Left renal cortex interstitium (tissue), 4 donors: ENCODE data around the gene LYST. TPM values are rescaled to one million over a fixed set of nuclear protein-coding genes. Genes with fewer than 3 reads are reported as not detected.
"Not testable (repeated sequence)": the region's sequence is repeated elsewhere in the genome, so short reads cannot be mapped to it uniquely, and the experiment has no call there.

ENCODE experiments used
- DNase-seq, 4 donors: peaks; one replicate each; pipeline ENCODE4 v3.0.0-alpha.2; 2013; ENCODE audit warnings: low read depth in 4 of 4, low spot score in 2 of 4, missing footprints in 1 of 4
- polyA plus RNA-seq, 4 donors: library from polyadenylated mRNA; unstranded; fragments of 120-200 nt; gene quantifications; one replicate each; pipeline ENCODE4 v1.2.1, GENCODE V29; 2013; ENCODE audit not compliant: insufficient read length in 4 of 4

Gene LYST
- polyA plus RNA-seq, 4 donors = 9.9 to 12.7 (median 11.7) TPM

GRCh38 chr1:235622936-235623779, 243.5 kb downstream of the LYST start:
- DNase-seq = no peak

DNA sequence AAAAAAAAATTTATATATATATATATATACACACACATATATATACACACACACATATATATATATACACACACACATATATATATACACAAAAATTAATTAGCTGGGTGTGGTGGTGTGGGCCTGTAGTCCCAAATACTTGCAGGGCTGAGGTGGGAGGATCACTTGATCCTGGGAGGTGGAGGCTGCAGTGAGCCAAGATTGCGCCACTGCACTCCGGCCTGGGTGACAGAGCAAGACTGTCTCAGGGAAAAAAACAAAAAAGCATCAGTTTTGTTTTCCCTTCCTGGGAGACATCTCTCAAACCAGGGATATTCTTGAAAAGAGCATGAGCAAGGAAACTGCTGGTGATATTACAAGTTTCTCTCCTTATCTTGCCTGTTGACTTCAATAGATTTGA, 247.6 kb downstream of the LYST start:
- not testable (repeated sequence) for DNase-seq

DNA sequence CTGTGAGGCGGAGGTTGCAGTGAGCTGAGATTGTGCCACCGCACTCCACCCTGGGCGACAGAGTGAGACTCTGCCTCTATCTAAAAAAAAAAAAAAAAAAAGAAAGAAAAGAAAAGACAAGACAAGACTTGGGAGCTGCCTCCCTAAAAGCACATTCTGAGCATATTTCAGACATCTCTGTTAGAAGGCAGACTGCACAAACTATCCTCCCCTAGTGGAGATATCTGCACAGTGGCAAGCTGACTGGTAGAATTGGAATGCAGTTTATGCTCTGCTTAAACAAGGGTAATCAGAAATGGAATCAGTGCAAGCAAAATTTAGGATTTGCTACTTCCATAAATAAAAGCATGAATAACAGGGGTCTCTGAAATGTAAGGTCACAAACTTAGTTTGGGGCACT, 248.9 kb downstream of the LYST start:
- no peak for DNase-seq

DNA sequence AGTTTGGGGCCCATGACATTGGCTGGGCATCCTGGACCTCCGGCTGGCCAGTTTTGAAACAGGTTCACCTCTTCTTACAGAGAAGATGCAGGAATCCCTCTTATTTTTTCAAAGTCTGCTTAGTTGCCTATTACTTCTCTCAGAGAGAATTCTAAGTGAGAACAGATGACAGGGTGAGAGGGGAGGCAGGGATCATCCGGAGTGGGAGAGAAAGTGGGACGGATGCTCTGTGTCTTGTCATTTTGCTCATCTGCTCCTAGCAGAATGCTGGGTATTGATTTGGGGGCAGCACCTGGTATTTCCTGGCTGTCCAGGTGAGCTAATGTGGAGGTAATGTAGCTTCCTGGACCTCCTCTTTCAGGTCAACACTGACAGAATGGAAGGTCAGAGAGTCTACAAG, 249.6 kb downstream of the LYST start:
- DNase-seq = no peak

DNA sequence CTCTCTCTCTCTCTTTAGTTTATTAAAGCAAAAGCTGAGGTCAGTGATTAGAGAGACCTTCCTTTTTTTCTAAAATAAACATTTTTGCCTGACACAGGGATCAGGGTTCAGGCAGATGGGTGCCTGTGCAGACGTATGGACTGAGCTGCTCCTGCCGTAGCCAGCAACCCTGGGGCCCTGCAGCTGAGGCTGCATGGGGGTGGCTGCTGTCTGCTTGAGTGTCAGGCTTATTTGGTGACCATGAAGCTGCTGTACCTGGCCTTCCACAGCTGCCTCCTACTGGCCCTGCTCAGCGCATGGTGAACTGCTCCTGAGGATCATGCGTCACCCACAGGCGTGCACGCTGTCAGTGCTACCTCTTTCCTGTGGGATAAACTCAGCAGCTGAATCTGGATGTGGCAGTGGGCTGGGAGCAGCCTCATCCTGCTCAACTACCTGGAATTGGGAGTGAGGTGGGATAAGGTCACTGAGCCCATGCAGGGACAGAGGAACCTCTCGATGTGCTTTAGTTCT, 252.2 kb downstream of the LYST start:
- no peak for DNase-seq

GRCh38 chr1:235613602-235614001, 253.1 kb downstream of the LYST start:
- no peak for DNase-seq

GRCh38 chr1:235612761-235613160, 253.9 kb downstream of the LYST start:
- DNase-seq = no peak

Other genes with a start within 250 kb of the LYST start
- gene GNG4, start 217.1 kb downstream of the LYST start, polyA plus RNA-seq = 1 to 10 TPM; 3.2 to 4.4 (median 4.1) TPM
- gene NID1, start 198.2 kb upstream of the LYST start, polyA plus RNA-seq = 100 to 1,000 TPM; 166 to 197 (median 176) TPM